ENCODE results near the gene MPP2. TPM values are rescaled to one million over a fixed set of nuclear protein-coding genes. Genes with fewer than 3 reads are reported as not detected.

MPP2 gene
- total and polyA plus RNA-seq, 9 of the 15 experiments (the other 6 are each of a cell fraction or from before 2014, with no cell fraction given) = 0.04 to 1.0 (median 0.24) TPM

DNA sequence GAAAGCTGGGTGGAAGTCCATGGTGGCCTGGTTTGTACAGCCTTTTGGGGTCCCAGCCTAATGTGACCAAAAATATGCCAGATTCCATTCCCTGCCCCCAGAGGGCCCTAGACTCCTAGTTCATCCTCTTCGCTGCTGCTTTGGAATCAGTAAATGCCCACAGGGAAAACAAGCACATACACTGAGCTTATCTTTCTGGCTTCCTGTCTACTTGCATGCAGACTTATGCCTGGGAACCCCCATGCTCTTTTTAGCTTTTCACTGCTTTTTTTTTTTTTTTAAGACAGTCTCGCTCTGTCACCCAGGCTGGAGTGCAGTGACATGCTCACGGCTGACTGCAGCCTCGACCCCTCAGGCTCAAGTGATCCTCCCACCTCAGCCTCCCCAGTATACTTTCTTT is 66.5 kb downstream of the MPP2 start (continued):
- TF ChIP-seq, protein P1, sequence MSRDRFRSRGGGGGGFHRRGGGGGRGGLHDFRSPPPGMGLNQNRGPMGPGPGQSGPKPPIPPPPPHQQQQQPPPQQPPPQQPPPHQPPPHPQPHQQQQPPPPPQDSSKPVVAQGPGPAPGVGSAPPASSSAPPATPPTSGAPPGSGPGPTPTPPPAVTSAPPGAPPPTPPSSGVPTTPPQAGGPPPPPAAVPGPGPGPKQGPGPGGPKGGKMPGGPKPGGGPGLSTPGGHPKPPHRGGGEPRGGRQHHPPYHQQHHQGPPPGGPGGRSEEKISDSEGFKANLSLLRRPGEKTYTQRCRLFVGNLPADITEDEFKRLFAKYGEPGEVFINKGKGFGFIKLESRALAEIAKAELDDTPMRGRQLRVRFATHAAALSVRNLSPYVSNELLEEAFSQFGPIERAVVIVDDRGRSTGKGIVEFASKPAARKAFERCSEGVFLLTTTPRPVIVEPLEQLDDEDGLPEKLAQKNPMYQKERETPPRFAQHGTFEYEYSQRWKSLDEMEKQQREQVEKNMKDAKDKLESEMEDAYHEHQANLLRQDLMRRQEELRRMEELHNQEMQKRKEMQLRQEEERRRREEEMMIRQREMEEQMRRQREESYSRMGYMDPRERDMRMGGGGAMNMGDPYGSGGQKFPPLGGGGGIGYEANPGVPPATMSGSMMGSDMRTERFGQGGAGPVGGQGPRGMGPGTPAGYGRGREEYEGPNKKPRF (IDR thresholded peaks at IDR 0.05; ENCODE audit: low read depth, low read length) = no peak
- TF ChIP-seq JUND (IDR thresholded peaks at IDR 0.05; ENCODE audit: borderline replicate concordance, low read depth, low read length) (0 out of 2 replicates have a peak, but pooled peaks have one; percentile 13), JUND (tag; IDR thresholded peaks at IDR 0.05; ENCODE audit: borderline replicate concordance, low read depth, low read length) (no peak), SMARCC2 (IDR thresholded peaks at IDR 0.05; ENCODE audit: low read depth) (no peak), EZH2 (IDR thresholded peaks at IDR 0.05; ENCODE audit: borderline replicate concordance, low read depth, low read length) (no peak), POLR2A (conservative IDR thresholded peaks at IDR 0.05) (no peak)
- TF ChIP-seq, protein P2, sequence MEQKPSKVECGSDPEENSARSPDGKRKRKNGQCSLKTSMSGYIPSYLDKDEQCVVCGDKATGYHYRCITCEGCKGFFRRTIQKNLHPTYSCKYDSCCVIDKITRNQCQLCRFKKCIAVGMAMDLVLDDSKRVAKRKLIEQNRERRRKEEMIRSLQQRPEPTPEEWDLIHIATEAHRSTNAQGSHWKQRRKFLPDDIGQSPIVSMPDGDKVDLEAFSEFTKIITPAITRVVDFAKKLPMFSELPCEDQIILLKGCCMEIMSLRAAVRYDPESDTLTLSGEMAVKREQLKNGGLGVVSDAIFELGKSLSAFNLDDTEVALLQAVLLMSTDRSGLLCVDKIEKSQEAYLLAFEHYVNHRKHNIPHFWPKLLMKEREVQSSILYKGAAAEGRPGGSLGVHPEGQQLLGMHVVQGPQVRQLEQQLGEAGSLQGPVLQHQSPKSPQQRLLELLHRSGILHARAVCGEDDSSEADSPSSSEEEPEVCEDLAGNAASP (IDR thresholded peaks at IDR 0.05) = no peak
- TF ChIP-seq, protein P3, sequence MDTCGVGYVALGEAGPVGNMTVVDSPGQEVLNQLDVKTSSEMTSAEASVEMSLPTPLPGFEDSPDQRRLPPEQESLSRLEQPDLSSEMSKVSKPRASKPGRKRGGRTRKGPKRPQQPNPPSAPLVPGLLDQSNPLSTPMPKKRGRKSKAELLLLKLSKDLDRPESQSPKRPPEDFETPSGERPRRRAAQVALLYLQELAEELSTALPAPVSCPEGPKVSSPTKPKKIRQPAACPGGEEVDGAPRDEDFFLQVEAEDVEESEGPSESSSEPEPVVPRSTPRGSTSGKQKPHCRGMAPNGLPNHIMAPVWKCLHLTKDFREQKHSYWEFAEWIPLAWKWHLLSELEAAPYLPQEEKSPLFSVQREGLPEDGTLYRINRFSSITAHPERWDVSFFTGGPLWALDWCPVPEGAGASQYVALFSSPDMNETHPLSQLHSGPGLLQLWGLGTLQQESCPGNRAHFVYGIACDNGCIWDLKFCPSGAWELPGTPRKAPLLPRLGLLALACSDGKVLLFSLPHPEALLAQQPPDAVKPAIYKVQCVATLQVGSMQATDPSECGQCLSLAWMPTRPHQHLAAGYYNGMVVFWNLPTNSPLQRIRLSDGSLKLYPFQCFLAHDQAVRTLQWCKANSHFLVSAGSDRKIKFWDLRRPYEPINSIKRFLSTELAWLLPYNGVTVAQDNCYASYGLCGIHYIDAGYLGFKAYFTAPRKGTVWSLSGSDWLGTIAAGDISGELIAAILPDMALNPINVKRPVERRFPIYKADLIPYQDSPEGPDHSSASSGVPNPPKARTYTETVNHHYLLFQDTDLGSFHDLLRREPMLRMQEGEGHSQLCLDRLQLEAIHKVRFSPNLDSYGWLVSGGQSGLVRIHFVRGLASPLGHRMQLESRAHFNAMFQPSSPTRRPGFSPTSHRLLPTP (IDR thresholded peaks at IDR 0.05; ENCODE audit: borderline replicate concordance, extremely low read depth, insufficient read length) = no peak

Data from K562 (cell line).